Measurements from ENCODE around the gene CELF2.

The CELF2 gene

DNA sequence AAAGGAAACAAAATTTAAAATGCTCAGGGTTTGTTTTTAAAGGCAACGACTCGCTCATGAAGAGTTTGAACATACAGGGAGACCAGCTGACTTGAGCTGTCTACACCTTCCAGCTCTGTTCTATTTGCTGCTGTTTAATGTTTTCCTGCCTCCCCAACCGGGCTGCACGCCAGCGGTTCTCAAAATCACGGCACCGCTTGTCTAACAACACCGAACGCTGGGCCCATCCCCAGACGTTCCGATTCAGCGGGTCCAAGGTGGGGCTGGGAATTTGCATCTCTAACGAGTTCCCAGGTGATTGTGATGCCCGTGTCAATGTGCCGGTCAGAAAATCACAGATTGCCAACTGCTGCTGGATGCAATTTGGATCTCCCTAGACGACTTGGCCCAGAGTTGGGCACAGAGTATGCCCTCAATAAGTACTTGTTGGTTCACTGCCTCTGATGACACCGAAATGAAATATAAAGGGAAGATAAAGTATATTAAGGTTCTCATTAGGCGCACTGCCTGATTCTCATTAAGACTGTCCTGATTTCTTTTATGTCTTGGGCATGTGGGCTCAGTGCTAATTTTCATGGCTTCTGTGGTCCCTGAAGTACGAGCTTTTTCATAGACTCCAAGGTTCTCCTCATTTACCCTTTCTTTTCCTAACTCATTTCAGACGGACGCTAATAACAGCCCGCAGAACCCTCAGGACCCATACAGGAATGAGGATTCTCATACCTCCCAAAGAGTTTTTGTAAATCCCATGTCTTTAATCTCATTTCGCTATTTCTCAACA lies 28.5 kb downstream of the CELF2 start:
- Histone ChIP-seq H3K27ac (ENCODE audit: low read depth, low read length) (no peak overlapping the region), H3K4me3 (ENCODE audit: low read depth, low read length) (no peak overlapping the region), H3K4me1 (ENCODE audit: control insufficient read depth, insufficient read depth, low read length) (peaks cover 14% of the 10 kb centered on the region), H3K9ac (ENCODE audit: low read depth, low read length) (no peak overlapping the region), H3K36me3 (ENCODE audit: control insufficient read depth, insufficient read depth, low read length) (no peaks in the 10 kb centered on the region), H3K27me3 (ENCODE audit: control insufficient read depth, insufficient read depth, low read length) (no peaks in the 10 kb centered on the region), H3K9me3 (ENCODE audit: control insufficient read depth, insufficient read depth, low read length) (no peaks in the 10 kb centered on the region)

DNA sequence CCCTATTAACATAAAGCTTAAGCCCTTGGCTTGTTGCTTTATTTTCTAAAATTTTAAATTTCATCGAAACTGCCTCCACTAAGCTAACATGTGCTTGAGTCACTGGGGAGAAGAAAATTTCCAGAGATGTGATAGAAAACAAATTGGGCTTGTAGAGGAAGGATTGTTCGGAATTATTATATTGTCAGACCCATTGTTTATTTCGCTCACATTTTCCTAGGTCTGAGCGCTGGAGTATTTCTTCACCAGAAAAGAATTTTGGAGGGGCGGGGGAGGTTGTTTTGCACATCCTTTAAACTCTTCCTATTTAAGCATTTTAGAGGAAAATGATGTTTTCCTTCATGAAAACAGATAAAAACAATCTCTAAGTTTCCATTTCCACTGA lies 29.1 kb downstream of the CELF2 start:
- no peak overlapping the region for H3K4me3 ChIP-seq (ENCODE audit: low read depth, low read length)
- H3K27me3 ChIP-seq (ENCODE audit: control insufficient read depth, insufficient read depth, low read length) = no peaks in the 10 kb centered on the region
- H3K36me3 ChIP-seq (ENCODE audit: control insufficient read depth, insufficient read depth, low read length) = no peaks in the 10 kb centered on the region
- no peak overlapping the region for H3K27ac ChIP-seq (ENCODE audit: low read depth, low read length)
- no peak overlapping the region for H3K9ac ChIP-seq (ENCODE audit: low read depth, low read length)
- no peaks in the 10 kb centered on the region for H3K9me3 ChIP-seq (ENCODE audit: control insufficient read depth, insufficient read depth, low read length)
- peaks cover 14% of the 10 kb centered on the region for H3K4me1 ChIP-seq (ENCODE audit: control insufficient read depth, insufficient read depth, low read length)

DNA sequence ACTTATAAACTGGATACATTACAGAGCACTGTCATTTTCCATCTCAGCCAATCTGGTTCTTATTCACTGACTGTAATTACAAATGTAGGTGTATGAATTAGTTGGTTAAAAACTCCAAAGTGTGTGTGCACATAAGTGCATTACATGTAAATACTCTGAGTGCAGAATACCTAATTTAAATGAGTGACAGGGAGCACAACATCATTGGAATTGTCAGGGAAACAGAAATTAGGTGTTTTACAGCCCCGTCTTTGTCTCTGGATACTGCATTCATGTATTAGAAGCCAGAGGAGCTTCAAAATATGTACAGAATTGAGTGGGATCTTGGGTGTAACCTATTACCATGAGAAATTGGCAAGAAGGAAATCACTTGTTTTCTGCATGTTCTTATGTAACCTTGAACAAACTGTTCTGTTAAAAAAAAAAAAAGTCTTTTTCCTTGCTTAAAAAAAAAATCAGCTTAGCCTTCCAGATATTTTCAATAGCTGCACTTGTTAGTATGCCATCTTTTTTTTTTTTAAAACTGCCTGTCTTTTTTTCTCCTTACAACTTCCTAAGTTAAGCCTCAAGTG lies 31.1 kb downstream of the CELF2 start:
- Histone ChIP-seq H3K27ac (ENCODE audit: low read depth, low read length) (no peak overlapping the region), H3K4me3 (ENCODE audit: low read depth, low read length) (no peak overlapping the region), H3K27me3 (ENCODE audit: control insufficient read depth, insufficient read depth, low read length) (no peaks in the 10 kb centered on the region), H3K9me3 (ENCODE audit: control insufficient read depth, insufficient read depth, low read length) (no peaks in the 10 kb centered on the region), H3K4me1 (ENCODE audit: control insufficient read depth, insufficient read depth, low read length) (peaks cover 14% of the 10 kb centered on the region), H3K9ac (ENCODE audit: low read depth, low read length) (no peak overlapping the region), H3K36me3 (ENCODE audit: control insufficient read depth, insufficient read depth, low read length) (no peaks in the 10 kb centered on the region)

DNA sequence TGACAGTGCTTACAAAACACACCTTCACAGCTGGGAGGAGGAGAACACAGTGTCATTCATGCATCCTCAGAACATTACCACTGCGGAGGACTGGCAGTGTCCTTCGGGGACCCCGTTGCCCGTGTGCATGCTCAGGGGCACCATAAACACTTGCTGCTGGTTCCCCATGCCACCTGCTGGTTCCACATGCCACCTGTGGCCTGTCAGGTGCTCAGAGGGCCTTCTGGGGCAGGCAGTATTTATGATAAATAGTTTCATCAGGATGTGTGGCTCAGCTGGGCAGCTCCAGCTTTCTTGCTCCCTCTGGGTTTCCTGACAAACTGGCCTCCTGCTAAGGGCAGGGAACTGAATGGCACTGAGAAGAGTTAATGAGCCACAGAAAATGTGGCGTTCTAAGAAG lies 32.1 kb downstream of the CELF2 start:
- H3K36me3 ChIP-seq (ENCODE audit: control insufficient read depth, insufficient read depth, low read length) = no peaks in the 10 kb centered on the region
- H3K4me1 ChIP-seq (ENCODE audit: control insufficient read depth, insufficient read depth, low read length) = peaks cover 14% of the 10 kb centered on the region
- H3K27me3 ChIP-seq (ENCODE audit: control insufficient read depth, insufficient read depth, low read length) = no peaks in the 10 kb centered on the region
- no peak overlapping the region for H3K9ac ChIP-seq (ENCODE audit: low read depth, low read length)
- H3K27ac ChIP-seq (ENCODE audit: low read depth, low read length) = no peak overlapping the region
- H3K9me3 ChIP-seq (ENCODE audit: control insufficient read depth, insufficient read depth, low read length) = no peaks in the 10 kb centered on the region
- H3K4me3 ChIP-seq (ENCODE audit: low read depth, low read length) = no peak overlapping the region

- Histone ChIP-seq H3K4me1 (ENCODE audit: control insufficient read depth, insufficient read depth, low read length) (peaks cover 20% of the 10 kb centered on the region), H3K36me3 (ENCODE audit: control insufficient read depth, insufficient read depth, low read length) (no peaks in the 10 kb centered on the region), H3K9me3 (ENCODE audit: control insufficient read depth, insufficient read depth, low read length) (no peaks in the 10 kb centered on the region), H3K27me3 (ENCODE audit: control insufficient read depth, insufficient read depth, low read length) (no peaks in the 10 kb centered on the region), H3K4me3 (ENCODE audit: low read depth, low read length) (no peak overlapping the region), H3K27ac (ENCODE audit: low read depth, low read length) (no peak overlapping the region), H3K9ac (ENCODE audit: low read depth, low read length) (no peak overlapping the region)
Measured at GRCh38 chr10:11050301-11051287, 32.9 kb downstream of the CELF2 start.

GRCh38 chr10:11057018-11057417 lies 39.3 kb downstream of the CELF2 start:
- Histone ChIP-seq H3K4me1 (ENCODE audit: control insufficient read depth, insufficient read depth, low read length) (peaks cover 11% of the 10 kb centered on the region), H3K9me3 (ENCODE audit: control insufficient read depth, insufficient read depth, low read length) (no peaks in the 10 kb centered on the region), H3K4me3 (ENCODE audit: low read depth, low read length) (no peak overlapping the region), H3K9ac (ENCODE audit: low read depth, low read length) (no peak overlapping the region), H3K27ac (ENCODE audit: low read depth, low read length) (no peak overlapping the region), H3K36me3 (ENCODE audit: control insufficient read depth, insufficient read depth, low read length) (no peaks in the 10 kb centered on the region), H3K27me3 (ENCODE audit: control insufficient read depth, insufficient read depth, low read length) (no peaks in the 10 kb centered on the region)

GRCh38 chr10:11057448-11057847 lies 39.8 kb downstream of the CELF2 start:
- no peaks in the 10 kb centered on the region for H3K9me3 ChIP-seq (ENCODE audit: control insufficient read depth, insufficient read depth, low read length)
- H3K27me3 ChIP-seq (ENCODE audit: control insufficient read depth, insufficient read depth, low read length) = no peaks in the 10 kb centered on the region
- peaks cover 11% of the 10 kb centered on the region for H3K4me1 ChIP-seq (ENCODE audit: control insufficient read depth, insufficient read depth, low read length)
- H3K36me3 ChIP-seq (ENCODE audit: control insufficient read depth, insufficient read depth, low read length) = no peaks in the 10 kb centered on the region
- no peak overlapping the region for H3K9ac ChIP-seq (ENCODE audit: low read depth, low read length)
- no peak overlapping the region for H3K4me3 ChIP-seq (ENCODE audit: low read depth, low read length)
- H3K27ac ChIP-seq (ENCODE audit: low read depth, low read length) = no peak overlapping the region

GRCh38 chr10:11057994-11058393 lies 40.3 kb downstream of the CELF2 start:
- Histone ChIP-seq H3K4me1 (ENCODE audit: control insufficient read depth, insufficient read depth, low read length) (peaks cover 11% of the 10 kb centered on the region), H3K27me3 (ENCODE audit: control insufficient read depth, insufficient read depth, low read length) (no peaks in the 10 kb centered on the region), H3K9ac (ENCODE audit: low read depth, low read length) (no peak overlapping the region), H3K36me3 (ENCODE audit: control insufficient read depth, insufficient read depth, low read length) (no peaks in the 10 kb centered on the region), H3K27ac (ENCODE audit: low read depth, low read length) (no peak overlapping the region), H3K9me3 (ENCODE audit: control insufficient read depth, insufficient read depth, low read length) (no peaks in the 10 kb centered on the region), H3K4me3 (ENCODE audit: low read depth, low read length) (no peak overlapping the region)

GRCh38 chr10:11058965-11059364 lies 41.3 kb downstream of the CELF2 start:
- Histone ChIP-seq H3K4me3 (ENCODE audit: low read depth, low read length) (no peak overlapping the region), H3K27ac (ENCODE audit: low read depth, low read length) (no peak overlapping the region), H3K36me3 (ENCODE audit: control insufficient read depth, insufficient read depth, low read length) (no peaks in the 10 kb centered on the region), H3K9me3 (ENCODE audit: control insufficient read depth, insufficient read depth, low read length) (no peaks in the 10 kb centered on the region), H3K9ac (ENCODE audit: low read depth, low read length) (no peak overlapping the region), H3K27me3 (ENCODE audit: control insufficient read depth, insufficient read depth, low read length) (no peaks in the 10 kb centered on the region), H3K4me1 (ENCODE audit: control insufficient read depth, insufficient read depth, low read length) (peaks cover 11% of the 10 kb centered on the region)

GRCh38 chr10:11063856-11064255 lies 46.2 kb downstream of the CELF2 start:
- H3K9me3 ChIP-seq (ENCODE audit: control insufficient read depth, insufficient read depth, low read length) = no peaks in the 10 kb centered on the region
- H3K4me1 ChIP-seq (ENCODE audit: control insufficient read depth, insufficient read depth, low read length) = no peaks in the 10 kb centered on the region; the same call in 1 of the 2 replicates
- no peak overlapping the region for H3K4me3 ChIP-seq (ENCODE audit: low read depth, low read length)
- H3K36me3 ChIP-seq (ENCODE audit: control insufficient read depth, insufficient read depth, low read length) = no peaks in the 10 kb centered on the region
- no peaks in the 10 kb centered on the region for H3K27me3 ChIP-seq (ENCODE audit: control insufficient read depth, insufficient read depth, low read length)
- H3K27ac ChIP-seq (ENCODE audit: low read depth, low read length) = no peak overlapping the region
- H3K9ac ChIP-seq (ENCODE audit: low read depth, low read length) = no peak overlapping the region

GRCh38 chr10:11064832-11065231 lies 47.2 kb downstream of the CELF2 start:
- no peaks in the 10 kb centered on the region for H3K27me3 ChIP-seq (ENCODE audit: control insufficient read depth, insufficient read depth, low read length)
- no peak overlapping the region for H3K27ac ChIP-seq (ENCODE audit: low read depth, low read length)
- no peaks in the 10 kb centered on the region; the same call in 1 of the 2 replicates for H3K4me1 ChIP-seq (ENCODE audit: control insufficient read depth, insufficient read depth, low read length)
- no peaks in the 10 kb centered on the region for H3K36me3 ChIP-seq (ENCODE audit: control insufficient read depth, insufficient read depth, low read length)
- H3K9me3 ChIP-seq (ENCODE audit: control insufficient read depth, insufficient read depth, low read length) = no peaks in the 10 kb centered on the region
- H3K9ac ChIP-seq (ENCODE audit: low read depth, low read length) = no peak overlapping the region
- no peak overlapping the region for H3K4me3 ChIP-seq (ENCODE audit: low read depth, low read length)

Data from HUES48 (cell line).